ENCODE data around the gene MAOA. TPM values are rescaled to one million over a fixed set of nuclear protein-coding genes. Genes with fewer than 3 reads are reported as not detected.

MAOA gene
- total RNA-seq, 2 donors from 2014 or later = 111 to 174 TPM

DNA sequence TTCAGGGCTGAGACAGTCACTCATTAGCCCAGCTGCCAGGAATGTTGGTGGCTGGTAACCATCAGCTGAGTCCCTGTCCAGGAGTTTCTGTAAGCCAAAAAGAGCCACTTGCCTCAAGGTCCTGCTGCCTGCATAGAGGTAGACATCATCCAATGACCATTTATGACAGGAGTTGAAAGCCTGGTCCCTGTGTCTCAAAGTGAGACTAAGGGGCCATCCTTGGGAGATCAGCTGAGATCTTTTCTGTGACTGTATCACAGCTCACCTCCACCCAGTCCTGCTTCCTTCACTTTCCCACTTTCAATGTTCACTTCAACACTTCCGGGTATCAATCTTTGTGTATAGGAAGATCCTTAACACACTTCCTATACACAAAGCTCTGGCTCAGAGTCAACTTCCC, 28.4 kb upstream of the MAOA start:
- Histone ChIP-seq H3K36me3 (no peaks in the 10 kb centered on the region), H3K4me1 (no peaks in the 10 kb centered on the region), H3K4me3 (no peak overlapping the region), H3K27ac (no peak overlapping the region), H3K27me3 (no peaks in the 10 kb centered on the region), H3K9me3 (no peaks in the 10 kb centered on the region)
- no peak for TF ChIP-seq CTCF (IDR thresholded peaks at IDR 0.05)
- no peak for DNase-seq (ENCODE audit: low spot score)

DNA sequence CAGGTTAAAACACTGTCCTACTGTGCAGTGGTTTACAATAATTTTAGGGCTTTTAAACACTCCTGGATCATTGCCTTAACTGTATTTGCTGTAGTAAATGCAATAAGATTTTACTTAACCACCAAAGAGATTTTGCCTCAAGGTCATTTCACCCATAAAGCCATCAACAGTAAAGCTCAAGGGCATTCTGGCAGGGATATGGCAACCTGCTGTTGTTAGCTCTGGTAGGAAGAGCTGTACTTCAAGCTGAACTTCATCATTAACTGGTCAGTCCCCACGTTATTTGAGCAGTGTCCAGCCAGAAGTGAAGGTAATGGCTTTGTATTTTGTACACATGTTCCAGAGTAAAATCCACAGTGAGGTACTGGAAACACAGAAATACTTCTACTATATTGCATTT, 26.9 kb upstream of the MAOA start:
- Histone ChIP-seq H3K27me3 (no peaks in the 10 kb centered on the region), H3K36me3 (no peaks in the 10 kb centered on the region), H3K4me1 (no peaks in the 10 kb centered on the region), H3K4me3 (no peak overlapping the region), H3K27ac (no peak overlapping the region), H3K9me3 (no peaks in the 10 kb centered on the region)
- no peak for DNase-seq (ENCODE audit: low spot score)
- no peak for TF ChIP-seq CTCF (IDR thresholded peaks at IDR 0.05)

- Histone ChIP-seq H3K36me3 (no peaks in the 10 kb centered on the region), H3K4me1 (no peaks in the 10 kb centered on the region), H3K27me3 (no peaks in the 10 kb centered on the region), H3K9me3 (no peaks in the 10 kb centered on the region), H3K4me3 (no peak overlapping the region), H3K27ac (no peak overlapping the region)
- TF ChIP-seq CTCF (IDR thresholded peaks at IDR 0.05) = no peak
- DNase-seq (ENCODE audit: low spot score) = no peak
These were observed 24.3 kb upstream of the MAOA start for GRCh38 chrX:43631841-43632240.

DNA sequence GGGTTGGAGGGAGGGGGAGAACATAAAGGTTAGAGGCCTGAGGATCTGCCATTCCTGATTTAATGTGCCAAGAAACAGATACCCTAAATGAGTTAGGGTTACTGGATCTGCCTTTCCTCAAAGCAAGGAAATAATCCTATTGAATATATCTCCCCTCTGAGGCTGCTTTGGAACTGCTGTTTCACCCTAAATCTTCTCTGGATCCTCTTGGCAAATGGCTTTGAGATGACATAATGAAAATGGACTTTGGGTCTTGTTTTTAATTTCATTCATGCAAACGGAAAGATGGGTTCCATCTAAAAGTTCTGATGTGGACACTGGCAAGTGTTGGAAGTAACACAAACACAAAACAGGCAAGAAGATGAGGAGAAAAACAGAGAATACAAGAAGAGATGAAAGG, 23.0 kb upstream of the MAOA start:
- no peaks in the 10 kb centered on the region for H3K27me3 ChIP-seq
- DNase-seq (ENCODE audit: low spot score) = no peak
- no peak overlapping the region for H3K27ac ChIP-seq
- TF ChIP-seq CTCF (IDR thresholded peaks at IDR 0.05) = no peak
- H3K36me3 ChIP-seq = no peaks in the 10 kb centered on the region
- H3K9me3 ChIP-seq = no peaks in the 10 kb centered on the region
- no peaks in the 10 kb centered on the region for H3K4me1 ChIP-seq
- H3K4me3 ChIP-seq = no peak overlapping the region

GRCh38 chrX:43633757-43634156, 22.3 kb upstream of the MAOA start:
- no peak for TF ChIP-seq CTCF (IDR thresholded peaks at IDR 0.05)
- H3K27me3 ChIP-seq = no peaks in the 10 kb centered on the region
- no peaks in the 10 kb centered on the region for H3K36me3 ChIP-seq
- no peaks in the 10 kb centered on the region for H3K9me3 ChIP-seq
- H3K4me3 ChIP-seq = no peak overlapping the region
- H3K4me1 ChIP-seq = no peaks in the 10 kb centered on the region
- DNase-seq (ENCODE audit: low spot score) = no peak
- H3K27ac ChIP-seq = no peak overlapping the region

DNA sequence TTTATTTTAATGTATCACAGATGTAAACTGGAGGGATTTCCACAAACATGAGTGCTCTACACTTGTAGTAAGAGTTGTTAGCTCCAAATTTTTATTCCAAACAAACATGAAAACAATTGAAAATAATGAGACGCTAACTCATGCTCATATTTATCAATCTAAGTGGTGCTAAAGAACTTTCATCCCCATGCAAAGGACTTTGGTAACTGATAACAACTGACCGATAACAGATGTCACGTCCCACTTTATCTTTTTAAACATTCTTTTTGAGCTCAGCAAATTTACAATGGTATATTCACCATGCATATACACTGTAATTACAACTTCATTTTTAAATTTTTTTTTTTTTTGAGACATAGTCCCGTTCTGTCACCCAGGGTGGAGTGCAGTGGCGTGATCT, 15.6 kb upstream of the MAOA start:
- no peak overlapping the region for H3K27ac ChIP-seq
- no peak for TF ChIP-seq CTCF (IDR thresholded peaks at IDR 0.05)
- DNase-seq (ENCODE audit: low spot score) = no peak
- H3K27me3 ChIP-seq = no peaks in the 10 kb centered on the region
- no peaks in the 10 kb centered on the region for H3K9me3 ChIP-seq
- no peaks in the 10 kb centered on the region for H3K36me3 ChIP-seq
- H3K4me1 ChIP-seq = no peaks in the 10 kb centered on the region
- H3K4me3 ChIP-seq = no peak overlapping the region

All from right atrium auricular region (tissue), 2 donors.